T47D (cell line): ENCODE measurements around the gene CFAP77.

Experiments
- DNase-seq, 2 experiments: peaks; one replicate each; pipeline versions ENCODE4 v3.0.0 to v3.0.0-alpha.2; 2011 to 2012; ENCODE audit warnings: low read depth in 1 of 2, low spot score in 1 of 2
- JUND ChIP-seq: IDR thresholded peaks from 2 replicates; pipeline ENCODE4 v1.6.1; 2012; ENCODE audit warnings: low read depth
- in situ Hi-C: cut with HindIII; loops from 2 replicates; pipeline ENCODE4 v1.10.0; 2016; ENCODE audit warnings: low sequenced_read_pairs, low pct_unique_long_range_greater_than_20kb

Gene CFAP77

DNA sequence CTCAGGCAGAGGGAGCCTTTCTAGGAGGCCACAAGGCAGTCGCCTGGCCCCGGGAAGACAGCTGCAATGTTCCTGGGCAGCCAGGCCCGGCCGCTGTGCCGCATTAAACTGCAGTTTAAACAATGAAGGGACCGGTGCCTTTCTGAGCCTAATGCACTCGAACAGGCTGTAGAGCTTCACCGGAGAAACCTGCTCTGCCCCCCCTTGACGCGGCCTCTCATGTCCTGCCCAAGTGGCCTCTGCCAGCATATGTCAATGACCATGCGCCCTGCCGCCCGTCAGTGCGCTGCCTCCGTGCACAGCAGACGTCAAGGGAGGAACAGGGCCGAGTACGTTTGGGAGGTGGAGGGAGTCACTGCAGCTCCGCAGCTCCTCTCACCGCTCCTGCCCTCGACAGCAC, 133.9 kb downstream of the CFAP77 start:
- no peak for TF ChIP-seq JUND
- in situ Hi-C loops = no loop called here
- no peak for DNase-seq

DNA sequence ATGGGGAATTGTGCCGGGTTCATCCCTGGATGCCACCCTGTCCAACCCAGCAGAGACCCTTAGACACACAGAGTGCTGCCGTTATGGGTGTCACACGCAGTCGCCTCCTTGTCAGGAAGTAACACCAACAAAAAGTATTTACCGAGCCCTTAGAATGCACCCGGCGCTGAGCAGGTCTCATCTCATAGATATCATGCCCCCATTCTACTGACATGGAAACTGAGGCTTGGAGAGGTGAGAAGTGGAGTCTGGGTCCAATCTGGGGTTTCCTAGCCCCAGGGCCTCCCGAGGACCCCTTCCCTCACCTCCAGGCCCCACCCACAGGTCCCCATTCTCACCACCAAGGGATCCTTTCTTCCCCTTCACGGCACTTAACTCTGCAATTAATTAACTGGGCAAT, 135.6 kb downstream of the CFAP77 start:
- in situ Hi-C loops = no loop called here
- no peak for DNase-seq
- no peak for TF ChIP-seq JUND

DNA sequence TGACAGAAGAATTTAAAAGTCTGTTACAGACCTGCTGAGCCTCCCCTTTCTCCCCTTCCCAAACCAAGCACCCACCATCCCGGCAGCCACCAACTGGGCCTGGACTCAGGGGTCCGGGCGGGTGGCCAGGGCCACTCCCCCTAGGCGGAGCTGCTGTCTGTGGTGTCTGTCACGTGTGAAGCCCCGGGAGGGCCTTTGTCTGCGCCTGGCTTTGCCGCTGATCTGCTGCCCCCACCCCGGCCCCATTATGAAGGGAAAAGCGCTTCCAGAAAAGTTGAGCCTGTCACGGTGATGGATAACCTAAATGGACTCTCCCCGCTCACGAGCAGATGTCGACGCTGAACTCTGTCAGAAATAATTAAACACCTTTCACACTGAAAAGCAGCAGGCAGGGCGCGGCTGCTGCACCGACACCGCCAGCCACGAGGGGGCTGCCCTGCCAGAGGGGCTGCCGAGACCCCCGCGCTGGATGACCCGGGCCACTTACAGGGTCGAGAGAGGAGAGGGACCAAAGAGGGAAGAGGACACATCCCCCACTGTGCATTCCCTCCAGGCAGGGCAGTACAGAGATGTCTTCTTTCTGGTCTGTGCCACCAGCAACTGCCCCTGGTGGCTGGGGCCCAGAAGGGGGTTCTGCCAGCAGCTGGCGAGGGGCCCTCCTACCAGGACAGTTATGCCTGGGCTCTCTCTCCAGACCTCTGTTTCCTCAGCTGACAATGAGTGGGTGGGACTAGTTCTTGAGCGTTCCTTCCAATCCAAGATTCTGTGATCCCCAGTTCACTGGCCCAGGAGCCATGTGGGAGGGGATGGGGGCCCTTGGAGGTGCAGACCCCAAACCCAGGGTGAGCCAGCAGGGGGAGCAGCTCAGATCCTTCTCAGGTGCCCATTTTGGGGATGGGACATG, 136.4 kb downstream of the CFAP77 start:
- TF ChIP-seq JUND = no peak
- no peak for DNase-seq
- in situ Hi-C loops = no loop called here

DNA sequence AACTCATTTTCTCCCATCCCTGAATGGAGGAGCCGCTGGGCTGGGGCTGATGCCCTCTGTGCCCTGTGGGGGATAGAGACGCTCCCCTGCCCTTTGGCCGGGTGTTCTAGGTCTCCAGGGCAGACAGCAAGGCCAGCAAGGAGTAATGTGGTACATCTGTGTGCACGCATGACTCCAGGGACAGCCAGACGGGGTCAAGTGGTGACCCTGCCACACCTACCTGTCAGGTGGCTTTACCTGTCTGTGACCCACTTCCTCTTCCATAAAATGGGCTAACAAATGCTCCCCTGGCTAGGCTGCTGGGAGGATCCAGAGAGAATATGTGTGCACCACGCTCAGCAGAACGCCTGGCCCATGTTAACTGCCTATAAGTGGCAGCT, 137.0 kb downstream of the CFAP77 start:
- no peak for TF ChIP-seq JUND
- DNase-seq = no peak
- in situ Hi-C loops = no loop called here

DNA sequence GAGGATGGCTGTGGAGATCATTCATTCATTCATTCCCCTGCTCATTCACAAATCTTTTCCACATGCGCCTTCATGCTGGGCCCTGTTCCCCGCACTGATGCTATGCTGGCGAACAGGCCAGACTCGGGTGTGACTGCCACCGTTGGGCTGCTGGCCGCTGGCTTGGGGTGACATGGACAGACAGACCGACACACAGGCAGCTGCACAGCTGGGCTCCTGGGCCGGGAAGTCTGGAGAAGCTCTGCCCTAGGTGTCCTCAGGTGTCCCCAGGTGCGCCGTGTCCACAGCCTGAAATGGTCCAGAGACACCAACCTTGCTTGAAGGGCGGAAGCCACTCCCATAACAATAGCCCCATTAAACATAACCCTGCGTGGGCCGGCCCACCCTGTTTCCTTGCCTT, 137.4 kb downstream of the CFAP77 start:
- TF ChIP-seq JUND = no peak
- no peak for DNase-seq
- in situ Hi-C loops = no loop called here

DNA sequence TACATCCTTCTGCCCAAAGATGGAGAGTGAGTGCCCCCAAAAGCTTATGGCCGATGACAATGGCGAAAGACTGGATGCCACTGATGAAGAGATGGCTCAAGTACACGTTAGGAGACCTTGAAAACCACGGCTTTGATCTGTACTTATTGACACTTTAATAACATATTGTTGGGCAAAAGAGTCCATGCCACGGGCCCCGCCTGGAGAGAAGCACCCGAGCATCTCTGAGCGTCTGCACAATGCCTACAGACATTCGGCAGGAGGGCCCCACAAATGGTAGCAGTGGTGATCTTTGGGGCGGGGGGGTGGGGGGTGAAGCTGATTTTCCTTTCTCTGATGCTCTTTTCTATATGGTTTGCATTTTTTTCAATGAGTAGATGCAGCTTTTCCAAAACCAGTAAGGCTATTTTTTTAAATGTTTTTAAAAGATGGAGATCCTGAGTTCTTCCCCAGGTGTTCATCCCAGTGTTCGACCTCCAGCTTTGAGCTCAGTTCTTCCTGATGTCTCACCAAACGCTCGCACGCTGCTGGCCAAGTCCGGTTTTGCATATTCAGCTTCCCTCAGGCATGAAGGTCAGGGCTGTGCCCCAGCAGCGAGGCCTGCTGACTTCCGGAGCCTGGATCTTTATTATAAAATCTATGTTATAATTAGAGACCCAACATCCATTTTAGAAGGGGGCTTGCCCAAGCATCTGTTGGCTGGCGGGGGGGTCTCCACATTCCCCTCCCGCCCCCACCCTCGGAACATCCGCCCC, 138.1 kb downstream of the CFAP77 start:
- DNase-seq = no peak
- no peak for TF ChIP-seq JUND
- in situ Hi-C loops = no loop called here

DNA sequence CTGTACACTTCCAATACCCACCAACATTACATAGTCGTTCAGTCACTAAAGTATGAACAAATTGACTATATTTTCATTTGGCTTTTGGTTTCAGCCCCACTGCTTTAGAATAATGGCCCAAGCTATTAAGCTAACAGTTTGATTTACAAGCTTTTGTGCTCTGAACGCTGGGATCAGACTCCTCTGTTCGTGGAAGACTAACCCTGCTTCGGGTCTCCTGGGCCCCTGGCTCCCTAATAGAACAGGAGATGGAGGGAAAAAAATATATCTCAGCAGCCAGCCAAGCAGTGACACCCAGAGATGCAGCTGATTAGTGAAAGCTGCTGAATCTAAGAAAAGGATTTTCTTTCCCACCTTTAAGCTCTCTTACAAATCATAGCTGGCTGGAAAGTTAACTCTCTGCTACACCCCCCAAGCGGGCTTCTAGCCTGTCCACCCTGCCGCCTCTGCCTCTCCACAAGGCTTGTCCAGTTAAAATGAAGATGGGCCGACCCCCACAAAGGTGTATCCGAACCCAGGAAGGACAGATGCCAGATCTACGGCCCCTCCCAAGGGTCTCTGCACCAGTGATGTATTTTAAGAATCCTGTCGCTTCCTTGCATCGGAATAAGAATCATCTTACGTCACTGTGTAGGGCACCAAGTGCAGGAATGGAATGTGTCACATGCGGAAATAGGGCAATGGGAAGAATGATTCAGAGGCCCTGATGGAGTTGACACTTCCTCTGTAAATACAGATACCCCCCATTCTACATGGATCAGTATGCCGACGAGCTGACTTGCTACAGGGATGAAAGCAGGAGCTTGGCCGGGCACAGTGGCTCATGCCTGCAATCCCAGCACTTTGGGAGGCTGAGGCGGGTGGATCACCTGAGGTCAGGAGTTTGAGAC, 139.0 kb downstream of the CFAP77 start:
- TF ChIP-seq JUND = no peak
- in situ Hi-C loops = no loop called here
- no peak for DNase-seq

DNA sequence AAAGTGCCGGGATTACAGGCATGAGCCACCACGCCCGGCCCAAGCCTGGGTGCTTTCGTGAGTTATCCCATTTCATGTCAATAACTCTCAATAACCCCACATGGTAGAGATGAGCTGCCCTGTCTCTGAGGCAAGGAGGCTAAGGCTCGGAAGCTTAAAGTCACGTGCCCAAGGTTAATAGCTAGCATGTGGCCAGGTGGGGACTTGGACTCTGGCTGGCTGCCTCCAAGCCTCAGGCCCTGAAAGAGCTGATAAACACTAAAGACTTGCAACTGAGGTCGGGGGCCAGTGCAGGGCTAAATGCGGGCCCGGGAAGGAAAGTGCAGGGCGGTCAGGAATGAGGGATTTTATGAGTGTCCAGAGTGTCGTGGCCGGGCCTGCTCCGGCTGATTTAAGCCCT, 141.5 kb downstream of the CFAP77 start:
- TF ChIP-seq JUND = no peak
- DNase-seq = no peak
- in situ Hi-C loops = no loop called here

DNA sequence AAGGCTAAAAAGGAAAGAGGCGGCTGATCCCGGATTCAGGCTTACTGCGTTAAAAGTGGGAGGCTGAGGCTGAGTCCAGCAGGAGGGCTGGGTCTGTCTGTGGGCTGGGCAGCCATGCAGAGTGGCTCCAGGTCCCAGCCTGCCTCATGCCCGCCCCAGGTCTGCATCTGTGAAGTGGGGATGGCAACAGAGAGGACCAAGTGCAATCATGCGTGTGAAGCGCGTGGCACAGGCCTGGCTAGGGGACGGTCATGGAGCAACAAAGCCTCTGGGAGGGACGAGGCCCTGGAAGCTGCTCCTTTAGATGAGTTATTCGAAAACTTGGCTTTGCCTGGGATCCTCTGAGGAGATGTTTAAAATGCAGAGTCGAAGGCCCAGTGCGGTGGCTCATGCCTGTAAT, 142.0 kb downstream of the CFAP77 start:
- in situ Hi-C loops = no loop called here
- no peak for DNase-seq
- TF ChIP-seq JUND = no peak

DNA sequence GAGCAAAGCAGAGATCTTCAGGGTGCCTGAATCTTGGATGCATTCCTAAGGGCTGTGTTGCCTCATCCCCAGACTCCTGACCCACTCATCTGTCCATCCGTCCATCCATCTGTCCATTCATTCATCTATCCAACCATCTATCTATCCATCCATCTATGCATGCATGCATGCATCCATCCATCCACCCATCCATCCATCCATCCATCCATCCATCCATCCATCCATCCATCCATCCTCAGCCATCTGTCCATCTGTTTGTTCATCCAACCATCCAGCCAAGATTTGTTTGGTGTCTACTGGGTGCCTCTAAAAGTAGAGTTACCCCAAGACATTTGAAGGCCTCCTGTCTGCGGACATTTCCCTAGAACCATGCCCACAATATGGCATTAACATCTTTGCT, 144.7 kb downstream of the CFAP77 start:
- in situ Hi-C loops = no loop called here
- no peak for TF ChIP-seq JUND
- no peak for DNase-seq

DNA sequence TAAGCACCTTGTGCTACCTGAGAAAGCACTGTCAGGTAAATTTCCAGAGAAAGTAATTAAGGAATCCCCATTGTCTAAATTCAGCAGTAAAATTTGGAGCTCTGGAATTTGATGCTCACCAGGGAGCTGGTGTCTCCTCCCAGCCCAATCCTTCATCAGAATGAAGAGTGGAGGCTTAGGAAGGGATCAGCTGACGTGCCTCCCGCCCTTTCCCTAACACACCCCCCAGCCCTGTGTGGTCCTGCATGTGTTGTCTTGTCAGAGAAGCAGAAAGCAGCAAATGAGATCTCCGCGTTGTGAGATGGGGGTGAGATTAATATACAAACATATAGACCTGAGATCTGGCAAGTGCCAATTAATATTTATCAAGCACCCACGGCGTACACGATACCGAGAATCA, 145.5 kb downstream of the CFAP77 start:
- in situ Hi-C loops = no loop called here
- TF ChIP-seq JUND = no peak
- DNase-seq = no peak

DNA sequence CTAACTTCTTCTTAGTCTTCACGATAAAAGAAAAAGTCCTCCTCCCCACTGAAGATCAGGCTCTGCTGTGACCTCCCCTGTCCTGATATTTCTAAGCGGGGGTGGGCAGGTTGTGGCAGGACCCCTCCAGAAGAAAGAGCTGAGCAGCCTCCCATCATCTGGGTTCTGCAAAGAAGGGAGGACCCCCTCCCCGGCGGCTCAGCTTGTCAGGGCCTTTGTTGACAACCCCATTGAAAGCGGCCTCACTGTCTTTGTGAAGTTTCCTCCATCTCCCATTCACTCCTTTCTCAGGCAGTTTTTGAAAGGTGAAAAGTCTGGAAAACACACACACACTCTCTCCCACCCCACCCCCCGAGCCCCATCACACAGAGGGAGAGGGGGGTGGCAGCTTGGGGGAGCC, 146.2 kb downstream of the CFAP77 start:
- DNase-seq = no peak
- in situ Hi-C loops = no loop called here
- TF ChIP-seq JUND = no peak

DNA sequence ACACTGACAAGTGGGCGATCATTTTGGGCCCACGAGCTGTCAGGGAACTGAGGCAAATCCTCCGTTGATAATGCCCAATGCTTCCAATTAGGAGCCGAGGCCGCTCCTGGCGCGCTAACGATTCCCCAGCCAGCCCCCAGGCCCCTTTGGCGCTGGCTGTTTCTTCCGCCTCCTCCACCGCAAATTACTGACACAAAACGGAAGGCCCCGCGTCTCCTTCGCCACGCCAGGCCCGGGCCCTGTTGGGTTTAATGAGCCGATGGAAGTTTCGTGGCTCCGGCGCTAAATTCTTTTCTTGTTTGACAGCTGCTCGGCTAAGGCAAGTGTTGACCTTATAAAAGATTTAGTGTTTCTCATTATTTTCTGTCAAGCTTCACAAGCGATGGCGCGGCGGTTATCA, 146.7 kb downstream of the CFAP77 start:
- in situ Hi-C loops = no loop called here
- no peak for DNase-seq
- no peak for TF ChIP-seq JUND
